Stimulated activated effector memory CD8-positive, alpha-beta T cell treated with anti-CD3 and anti-CD28 coated beads, Interleukin-12 subunit alpha, Interleukin-12 subunit beta, amount 100 ng/mL, for 72 hours (primary cell): ENCODE data around the gene MAU2.

Experiments
- ATAC-seq: fragments of 150-1000 bp; cut with Tn5 transposase; 2 replicates; pipeline ENCODE4 v1.10.0; 2021
- DNase-seq, 2 donors: peaks; one replicate each; pipeline ENCODE4 v3.0.0; 2021 to 2022; ENCODE audit warnings: low spot score in 2 of 2
- H3K27ac Mint-ChIP-seq: one replicate; pipeline ENCODE4 v1.8.0; 2022; ENCODE audit warnings: mild to moderate bottlenecking, mixed read lengths
- H3K36me3 Mint-ChIP-seq: one replicate; pipeline ENCODE4 v1.8.0; 2022; ENCODE audit warnings: mild to moderate bottlenecking, mixed read lengths
- H3K4me1 Mint-ChIP-seq: one replicate; pipeline ENCODE4 v1.8.0; 2022; ENCODE audit warnings: mixed read lengths
- H3K4me3 Mint-ChIP-seq: one replicate; pipeline ENCODE4 v1.8.0; 2022; ENCODE audit warnings: mild to moderate bottlenecking, mixed read lengths
- H3K9me3 Mint-ChIP-seq: one replicate; pipeline ENCODE4 v1.8.0; 2022; ENCODE audit warnings: mixed read lengths

Gene MAU2

DNA sequence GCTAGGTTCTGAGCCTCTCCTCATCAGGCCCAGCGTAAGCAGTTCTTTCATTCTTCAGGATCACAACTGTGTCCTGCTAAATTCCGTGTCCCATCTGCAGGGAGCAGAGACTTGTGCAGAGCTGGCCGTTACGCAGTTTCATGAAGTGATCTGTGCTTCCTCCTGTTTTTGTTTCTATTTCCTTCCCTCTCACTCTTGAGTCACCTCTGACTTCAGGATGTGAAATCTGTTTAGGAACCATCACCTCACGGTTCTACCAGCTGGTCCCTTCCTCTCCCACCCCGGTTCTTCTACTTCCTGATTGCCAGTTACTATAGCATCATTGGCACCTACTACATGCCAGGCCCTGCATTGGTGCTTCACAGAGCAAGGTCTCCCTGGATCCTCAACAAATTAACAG is 8.5 kb downstream of the MAU2 start:
- Mint-ChIP-seq H3K27ac (peak overlapping the region; percentile 79), H3K9me3 (no peaks in the 10 kb centered on the region), H3K36me3 (peaks cover 94% of the 10 kb centered on the region), H3K4me3 (no peak overlapping the region), H3K4me1 (peaks cover 34% of the 10 kb centered on the region)
- no peak for DNase-seq
- ATAC-seq = peak; percentile 11

DNA sequence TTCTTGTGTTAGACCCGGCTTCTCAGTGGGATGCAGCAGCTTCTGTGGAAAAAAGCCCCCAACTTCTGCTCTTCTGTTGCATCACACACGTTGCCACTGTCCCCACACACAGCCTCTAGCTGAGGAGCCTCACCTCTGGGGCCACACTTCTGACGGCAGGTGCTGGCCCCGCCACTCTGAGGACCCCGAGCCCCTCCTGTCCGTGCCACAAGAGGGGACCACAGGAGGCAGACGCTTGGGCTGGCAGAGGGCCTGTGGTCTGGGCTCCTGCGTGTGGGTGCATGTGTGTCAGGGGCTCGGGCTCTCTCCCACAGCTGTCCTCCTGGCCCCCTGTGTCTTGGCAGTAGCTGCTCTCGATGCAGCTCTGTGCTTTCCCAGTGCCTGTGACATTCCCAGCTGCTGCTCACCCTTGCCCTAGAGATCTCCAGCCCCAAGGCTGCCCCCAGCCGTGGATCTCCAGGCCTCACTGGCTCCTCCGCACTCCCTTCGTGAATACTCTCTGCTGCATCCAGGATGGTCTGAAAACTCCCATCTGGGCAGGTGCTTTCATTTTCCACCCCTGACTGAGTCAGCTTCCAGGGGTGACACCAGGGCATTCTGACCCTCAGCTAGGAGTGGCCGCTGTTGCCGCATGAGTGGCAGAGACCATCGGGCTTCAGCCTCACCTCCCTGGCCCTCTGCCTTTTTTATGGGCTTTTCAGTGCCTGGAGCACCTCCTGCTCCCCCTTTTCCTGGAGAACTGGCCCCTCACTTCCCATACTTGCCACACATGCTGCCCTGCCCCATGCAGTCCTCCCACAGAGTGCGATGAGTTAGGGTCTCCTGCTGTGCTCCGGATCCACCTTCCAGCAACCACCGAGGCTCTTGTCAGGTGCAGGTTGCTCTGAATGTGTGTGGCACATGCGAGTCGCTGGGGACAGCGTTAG is 13.7 kb downstream of the MAU2 start:
- Mint-ChIP-seq H3K4me3 (no peak overlapping the region), H3K4me1 (peaks cover 15% of the 10 kb centered on the region), H3K9me3 (no peaks in the 10 kb centered on the region), H3K36me3 (peaks cover 82% of the 10 kb centered on the region), H3K27ac (peak overlapping the region; percentile 81)
- ATAC-seq (no peak), DNase-seq (no peak)

GRCh38 chr19:19334989-19335344 is 14.3 kb downstream of the MAU2 start:
- no peaks in the 10 kb centered on the region for H3K9me3 Mint-ChIP-seq
- no peak for DNase-seq
- H3K36me3 Mint-ChIP-seq = peaks cover 81% of the 10 kb centered on the region
- ATAC-seq = no peak
- H3K4me1 Mint-ChIP-seq = peaks cover 12% of the 10 kb centered on the region
- H3K27ac Mint-ChIP-seq = peak overlapping the region; percentile 81
- no peak overlapping the region for H3K4me3 Mint-ChIP-seq

GRCh38 chr19:19335408-19336158 is 15.0 kb downstream of the MAU2 start:
- Mint-ChIP-seq H3K9me3 (no peaks in the 10 kb centered on the region), H3K36me3 (peaks cover 81% of the 10 kb centered on the region), H3K4me3 (no peak overlapping the region), H3K27ac (peak overlapping the region; percentile 81), H3K4me1 (peaks cover 12% of the 10 kb centered on the region)
- no peak for DNase-seq
- no peak for ATAC-seq

- ATAC-seq (no peak), DNase-seq (no peak)
- peaks cover 80% of the 10 kb centered on the region for H3K36me3 Mint-ChIP-seq
- H3K27ac Mint-ChIP-seq = no peak overlapping the region
- peaks cover 12% of the 10 kb centered on the region for H3K4me1 Mint-ChIP-seq
- no peak overlapping the region for H3K4me3 Mint-ChIP-seq
- no peaks in the 10 kb centered on the region for H3K9me3 Mint-ChIP-seq
Measured at GRCh38 chr19:19336597-19336996, 16.0 kb downstream of the MAU2 start.

DNA sequence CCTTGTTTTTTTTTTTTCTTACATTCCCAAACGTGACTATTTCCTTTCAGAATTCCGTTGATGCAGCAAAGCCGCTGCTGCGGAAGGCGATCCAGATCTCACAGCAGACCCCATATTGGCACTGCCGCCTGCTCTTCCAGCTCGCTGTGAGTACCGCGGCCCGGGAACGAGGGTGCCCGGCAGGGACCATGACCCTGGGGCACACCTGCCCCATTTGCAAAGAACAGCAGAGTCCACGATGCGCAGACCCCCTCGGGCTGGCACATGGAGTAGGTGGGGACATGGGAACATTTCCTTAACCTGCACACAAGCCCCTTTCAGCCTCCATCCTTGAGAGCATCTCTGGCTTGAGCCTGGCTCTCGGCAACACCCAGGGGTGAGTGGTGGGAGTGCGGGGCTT is 16.5 kb downstream of the MAU2 start:
- no peak overlapping the region for H3K27ac Mint-ChIP-seq

GRCh38 chr19:19338082-19338481 is 17.5 kb downstream of the MAU2 start:
- H3K4me1 Mint-ChIP-seq = peaks cover 12% of the 10 kb centered on the region
- H3K4me3 Mint-ChIP-seq = no peak overlapping the region
- H3K9me3 Mint-ChIP-seq = no peaks in the 10 kb centered on the region
- no peak for ATAC-seq
- H3K36me3 Mint-ChIP-seq = peaks cover 79% of the 10 kb centered on the region
- DNase-seq = no peak
- H3K27ac Mint-ChIP-seq = peak overlapping the region; percentile 45

More for the DNA sequence above, 16.5 kb downstream of the MAU2 start:
- Mint-ChIP-seq H3K36me3 (peaks cover 80% of the 10 kb centered on the region), H3K4me1 (peaks cover 12% of the 10 kb centered on the region), H3K9me3 (no peaks in the 10 kb centered on the region), H3K4me3 (no peak overlapping the region)
- DNase-seq (no peak), ATAC-seq (no peak)

GRCh38 chr19:19341026-19341425 is 20.4 kb downstream of the MAU2 start:
- Mint-ChIP-seq H3K4me1 (no peaks in the 10 kb centered on the region), H3K36me3 (peaks cover 92% of the 10 kb centered on the region), H3K4me3 (no peak overlapping the region), H3K27ac (no peak overlapping the region), H3K9me3 (no peaks in the 10 kb centered on the region)
- no peak for DNase-seq
- no peak for ATAC-seq

- Mint-ChIP-seq H3K9me3 (no peaks in the 10 kb centered on the region), H3K36me3 (peaks cover 92% of the 10 kb centered on the region), H3K4me1 (no peaks in the 10 kb centered on the region), H3K4me3 (no peak overlapping the region), H3K27ac (no peak overlapping the region)
- ATAC-seq (peak; percentile 33), DNase-seq (no peak)
Measured at GRCh38 chr19:19342086-19343015, 21.7 kb downstream of the MAU2 start.

DNA sequence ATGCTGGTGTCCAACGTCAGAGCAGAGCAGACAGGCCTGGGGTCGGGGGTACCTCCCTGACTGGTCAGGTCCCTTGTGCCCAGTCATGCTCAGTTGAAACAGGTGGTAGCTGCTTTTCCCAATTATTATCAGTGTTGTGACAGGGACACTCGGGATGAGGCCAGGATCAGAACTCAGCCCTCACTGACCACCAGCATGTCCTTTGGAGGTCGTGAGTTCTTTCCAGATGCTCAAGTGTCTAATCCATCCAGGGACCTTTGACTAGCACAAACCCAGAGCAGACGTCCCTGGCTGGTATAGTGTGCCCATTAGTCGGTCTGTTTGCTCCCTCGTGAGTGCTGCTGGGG is 22.4 kb downstream of the MAU2 start:
- ATAC-seq = no peak
- Mint-ChIP-seq H3K27ac (no peak overlapping the region), H3K9me3 (no peaks in the 10 kb centered on the region), H3K36me3 (peaks cover 88% of the 10 kb centered on the region), H3K4me1 (no peaks in the 10 kb centered on the region), H3K4me3 (no peak overlapping the region)
- no peak for DNase-seq

- no peaks in the 10 kb centered on the region for H3K9me3 Mint-ChIP-seq
- H3K4me3 Mint-ChIP-seq = no peak overlapping the region
- no peaks in the 10 kb centered on the region for H3K4me1 Mint-ChIP-seq
- ATAC-seq (no peak), DNase-seq (no peak)
- H3K36me3 Mint-ChIP-seq = peaks cover 86% of the 10 kb centered on the region
- H3K27ac Mint-ChIP-seq = no peak overlapping the region
Measured at GRCh38 chr19:19343762-19344161, 23.1 kb downstream of the MAU2 start.

- DNase-seq (no peak), ATAC-seq (no peak)
- Mint-ChIP-seq H3K27ac (no peak overlapping the region), H3K9me3 (no peaks in the 10 kb centered on the region), H3K4me1 (no peaks in the 10 kb centered on the region), H3K4me3 (no peak overlapping the region), H3K36me3 (peaks cover 86% of the 10 kb centered on the region)
Measured at GRCh38 chr19:19345232-19345631, 24.6 kb downstream of the MAU2 start.

GRCh38 chr19:19345970-19346369 is 25.3 kb downstream of the MAU2 start:
- Mint-ChIP-seq H3K36me3 (peaks cover 88% of the 10 kb centered on the region), H3K4me1 (no peaks in the 10 kb centered on the region), H3K9me3 (no peaks in the 10 kb centered on the region), H3K4me3 (no peak overlapping the region), H3K27ac (peak overlapping the region; percentile 79)
- no peak for ATAC-seq
- no peak for DNase-seq

DNA sequence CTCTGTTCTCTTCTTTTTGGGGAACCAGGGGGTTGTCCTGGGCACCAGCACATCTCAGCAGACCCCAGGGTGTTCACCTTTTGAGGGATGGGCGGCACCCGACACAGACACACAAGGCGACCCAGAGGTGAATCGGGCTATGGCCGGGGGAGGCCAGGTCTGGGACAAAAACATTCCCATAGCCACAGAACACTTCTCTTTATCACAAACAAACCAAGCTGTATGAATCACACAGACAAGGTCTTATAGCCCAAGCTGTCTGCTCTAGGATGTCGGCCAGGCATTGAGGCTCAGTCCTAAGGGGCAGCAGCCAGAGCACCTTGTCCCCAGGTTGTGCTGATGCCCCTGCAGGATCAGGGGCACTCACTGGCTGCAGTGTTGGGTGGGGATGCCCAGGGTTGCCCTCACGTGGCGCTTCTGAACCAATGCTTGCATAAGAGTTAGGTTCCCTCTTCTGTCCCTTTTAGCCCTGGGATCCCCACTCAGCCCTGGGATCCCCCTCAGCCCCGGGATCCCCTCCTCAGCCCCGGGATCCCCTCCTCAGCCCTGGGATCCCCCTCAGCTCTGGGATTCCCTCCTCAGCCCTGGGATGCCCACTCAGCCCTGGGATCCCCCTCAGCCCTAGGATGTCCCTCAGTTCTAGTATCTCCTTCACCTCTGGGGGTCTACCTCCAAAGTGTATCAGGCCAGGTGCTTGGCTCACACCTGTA is 26.9 kb downstream of the MAU2 start:
- H3K36me3 Mint-ChIP-seq = peaks cover 88% of the 10 kb centered on the region
- H3K27ac Mint-ChIP-seq = peak overlapping the region; percentile 79
- no peak for DNase-seq
- no peak for ATAC-seq
- H3K9me3 Mint-ChIP-seq = no peaks in the 10 kb centered on the region
- no peak overlapping the region for H3K4me3 Mint-ChIP-seq
- no peaks in the 10 kb centered on the region for H3K4me1 Mint-ChIP-seq

GRCh38 chr19:19348266-19348665 is 27.6 kb downstream of the MAU2 start:
- Mint-ChIP-seq H3K27ac (no peak overlapping the region), H3K4me1 (no peaks in the 10 kb centered on the region), H3K4me3 (no peak overlapping the region), H3K9me3 (no peaks in the 10 kb centered on the region), H3K36me3 (peaks cover 87% of the 10 kb centered on the region)
- ATAC-seq (no peak), DNase-seq (no peak)
